IMR-90 (cell line): Measurements from ENCODE around the gene CNBD2. TPM values are rescaled to one million over a fixed set of nuclear protein-coding genes. Genes with fewer than 3 reads are reported as not detected.

Source experiments
- ATAC-seq: fragments of 200-7000 bp; cut with Tn5 transposase; 2 replicates; pipeline ENCODE4 v1.9.1; 2020; ENCODE audit warnings: low read depth, mild to moderate bottlenecking, moderate library complexity
- BruUV-seq: library from RNA; stranded (reverse); fragments of 400-500 nt; replicated peaks from 2 replicates; lab custom pipeline; 2021; lab: Mats Ljungman, UMichigan
- CTCF ChIA-PET: fragments of 300-600 bp; formaldehyde crosslinking; extraction: SDS; loops from one replicate; lab custom pipeline; 2021; ENCODE audit warnings: antibody characterized with exemption; lab: Yijun Ruan, JAX
- POLR2A ChIA-PET: fragments of 300-600 bp; sonication (Branson Sonifier 250); formaldehyde crosslinking; loops from one replicate; lab custom pipeline; 2022; ENCODE audit warnings: antibody characterized with exemption; ENCODE audit not compliant: unreplicated experiment; lab: Charles Lee
- DNase-seq: peaks from one replicate; pipeline ENCODE4 v3.0.0; 2013
- H2AFZ ChIP-seq: replicated peaks from 2 replicates; pipeline ENCODE3; 2013; ENCODE audit warnings: low read length, mild to moderate bottlenecking; ENCODE audit not compliant: poor library complexity
- H2AK5ac ChIP-seq: 2 replicates; pipeline ENCODE4 v1.6.1; 2013; ENCODE audit warnings: low read depth, low read length, inconsistent platforms
- H2AK9ac ChIP-seq: replicated peaks from 2 replicates; pipeline ENCODE3; 2013; ENCODE audit warnings: mild to moderate bottlenecking, low read depth, low read length, moderate library complexity; ENCODE audit not compliant: poor library complexity
- H2BK120ac ChIP-seq: 2 replicates; pipeline ENCODE4 v1.6.1; 2013; ENCODE audit warnings: low read depth, low read length, inconsistent platforms
- H2BK15ac ChIP-seq: 3 replicates; pipeline ENCODE4 v1.6.1; 2013; ENCODE audit warnings: low read depth, low read length, inconsistent platforms
- H2BK20ac ChIP-seq: 2 replicates; pipeline ENCODE4 v1.6.1; 2013; ENCODE audit warnings: low read depth, mild to moderate bottlenecking, inconsistent platforms, low read length, moderate library complexity
- H2BK5ac ChIP-seq: 2 replicates; pipeline ENCODE4 v1.6.1; 2013; ENCODE audit warnings: mild to moderate bottlenecking, low read depth, low read length, inconsistent platforms; ENCODE audit not compliant: poor library complexity, severe bottlenecking
- H3K14ac ChIP-seq: replicated peaks from 2 replicates; pipeline ENCODE4 v1.6.1; 2013; ENCODE audit warnings: low read depth, low read length, inconsistent platforms
- H3K18ac ChIP-seq: 2 replicates; pipeline ENCODE4 v1.6.1; 2013; ENCODE audit warnings: low read depth, low read length, control low read depth
- H3K23ac ChIP-seq: 2 replicates; pipeline ENCODE4 v1.6.1; 2013; ENCODE audit warnings: low read depth, low read length, inconsistent platforms
- H3K27ac ChIP-seq: 2 replicates; pipeline ENCODE4 v1.5.1; 2013; ENCODE audit warnings: mild to moderate bottlenecking, control low read depth, low read length; ENCODE audit not compliant: insufficient read depth
- H3K27me3 ChIP-seq: 2 replicates; pipeline ENCODE4 v1.6.1; 2013; ENCODE audit warnings: low read length; ENCODE audit not compliant: control insufficient read depth, insufficient read depth
- H3K36me3 ChIP-seq: 2 replicates; pipeline ENCODE4 v1.6.1; 2013; ENCODE audit warnings: low read length, mixed read lengths; ENCODE audit not compliant: control insufficient read depth, insufficient read depth
- H3K4ac ChIP-seq: 2 replicates; pipeline ENCODE4 v1.6.1; 2013; ENCODE audit warnings: low read depth, low read length, inconsistent platforms
- H3K4me1 ChIP-seq: 2 replicates; pipeline ENCODE4 v1.6.1; 2013; ENCODE audit warnings: low read length, mixed read lengths; ENCODE audit not compliant: control insufficient read depth, insufficient read depth
- H3K4me2 ChIP-seq: 2 replicates; pipeline ENCODE4 v1.6.1; 2013; ENCODE audit warnings: low read depth, mild to moderate bottlenecking, control low read depth, low read length, moderate library complexity
- H3K4me3 ChIP-seq: 2 replicates; pipeline ENCODE4 v1.5.1; 2013; ENCODE audit warnings: low read depth, mild to moderate bottlenecking, control low read depth, low read length, moderate library complexity; ENCODE audit not compliant: insufficient read depth
- H3K56ac ChIP-seq: 2 replicates; pipeline ENCODE4 v1.6.1; 2013; ENCODE audit warnings: low read length, inconsistent platforms; ENCODE audit not compliant: insufficient read depth; ENCODE audit errors: extremely low read depth
- H3K79me1 ChIP-seq, 2 experiments: 2 replicates each; pipeline ENCODE4 v1.6.1; 2013; ENCODE audit warnings: low read length in 2 of 2, inconsistent platforms in 1 of 2, low read depth in 1 of 2
- H3K9ac ChIP-seq: 2 replicates; pipeline ENCODE4 v1.6.1; 2013; ENCODE audit warnings: low read depth, low read length, control low read depth
- H3K9me1 ChIP-seq: 2 replicates; pipeline ENCODE4 v1.6.1; 2013; ENCODE audit warnings: low read length, inconsistent platforms; ENCODE audit not compliant: insufficient read depth
- H3K9me3 ChIP-seq: 2 replicates; pipeline ENCODE4 v1.6.1; 2013; ENCODE audit warnings: low read length; ENCODE audit not compliant: control insufficient read depth, insufficient read depth
- H4K20me1 ChIP-seq: 2 replicates; pipeline ENCODE4 v1.6.1; 2013; ENCODE audit warnings: low read length, inconsistent platforms; ENCODE audit not compliant: insufficient read depth
- H4K5ac ChIP-seq: 2 replicates; pipeline ENCODE4 v1.6.1; 2013; ENCODE audit warnings: mild to moderate bottlenecking, low read depth, low read length, control low read depth
- H4K8ac ChIP-seq, 2 experiments: 2 replicates each; pipeline ENCODE4 v1.6.1; 2013; ENCODE audit warnings: low read depth in 2 of 2, low read length in 2 of 2, control low read depth in 1 of 2, inconsistent platforms in 1 of 2
- H4K91ac ChIP-seq: 2 replicates; pipeline ENCODE4 v1.6.1; 2013; ENCODE audit warnings: low read depth, low read length, inconsistent platforms; ENCODE audit not compliant: insufficient read depth
- BHLHE40 ChIP-seq: fragments of 150-350 bp; IDR thresholded peaks from 2 replicates; pipeline ENCODE4 v1.6.1; 2016; ENCODE audit warnings: mild to moderate bottlenecking, low read depth, low read length
- CEBPB ChIP-seq: IDR thresholded peaks from 2 replicates; pipeline ENCODE4 v1.6.1; 2012; ENCODE audit warnings: low read depth, low read length, improper control_type of control experiment
- CHD1 ChIP-seq: IDR thresholded peaks from 2 replicates; pipeline ENCODE4 v1.6.1; 2012; ENCODE audit warnings: low read depth, low read length, improper control_type of control experiment
- ELK1 ChIP-seq: fragments of 150-350 bp; IDR thresholded peaks from 2 replicates; pipeline ENCODE4 v1.6.1; 2016; ENCODE audit warnings: low read depth, mild to moderate bottlenecking, low read length, moderate library complexity, borderline replicate concordance
- FOS ChIP-seq: fragments of 150-350 bp; IDR thresholded peaks from 2 replicates; pipeline ENCODE4 v1.6.1; 2016; ENCODE audit warnings: low read depth, low read length
- MAFK ChIP-seq: IDR thresholded peaks from 2 replicates; pipeline ENCODE4 v1.6.1; 2012; ENCODE audit warnings: low read depth, low read length, improper control_type of control experiment
- MAZ ChIP-seq: IDR thresholded peaks from 2 replicates; pipeline ENCODE4 v1.6.1; 2012; ENCODE audit warnings: low read depth, mild to moderate bottlenecking, low read length, improper control_type of control experiment, moderate library complexity, borderline replicate concordance
- MXI1 ChIP-seq: IDR thresholded peaks from 2 replicates; pipeline ENCODE4 v1.6.1; 2012; ENCODE audit warnings: low read depth, mild to moderate bottlenecking, low read length, moderate library complexity, borderline replicate concordance
- NFE2L2 ChIP-seq: fragments of 150-350 bp; IDR thresholded peaks from 2 replicates; pipeline ENCODE4 v1.6.1; 2016; ENCODE audit warnings: low read depth, mild to moderate bottlenecking, low read length
- RAD21 ChIP-seq: IDR thresholded peaks from 2 replicates; pipeline ENCODE4 v1.6.1; 2012; ENCODE audit warnings: low read length, improper control_type of control experiment
- RCOR1 ChIP-seq: IDR thresholded peaks from 2 replicates; pipeline ENCODE4 v1.6.1; 2012; ENCODE audit warnings: mild to moderate bottlenecking, low read length, improper control_type of control experiment; ENCODE audit not compliant: insufficient replicate concordance
- SMC3 ChIP-seq: fragments of 150-350 bp; IDR thresholded peaks from 2 replicates; pipeline ENCODE4 v1.6.1; 2016; ENCODE audit warnings: low read depth, mild to moderate bottlenecking, antibody characterized with exemption, low read length, moderate library complexity
- USF2 ChIP-seq: fragments of 150-350 bp; IDR thresholded peaks from 2 replicates; pipeline ENCODE4 v1.6.1; 2017; ENCODE audit warnings: mild to moderate bottlenecking, antibody characterized with exemption, low read length, low read depth
- WGBS, 2 experiments: methylation state at CpG; one replicate each; pipeline versions ENCODE4 v1.1.5 to v1.1.7; 2013; ENCODE audit warnings: missing lambda C conversion rate in 2 of 2; ENCODE audit not compliant: insufficient read length in 1 of 2; ENCODE audit errors: extremely low coverage in 2 of 2; 5-methylcytosine and 5-hydroxymethylcytosine counted together
- dilution Hi-C: fragments of 300-500 bp; cut with HindIII; formaldehyde crosslinking; loops from one replicate; pipeline ENCODE4 v1.14.3; 2018; ENCODE audit warnings: low sequenced_read_pairs; ENCODE audit not compliant: unreplicated experiment
- in situ Hi-C: fragments of 300-500 bp; cut with MboI; formaldehyde crosslinking; loops from 3 replicates; pipeline ENCODE4 v1.14.3; 2019; ENCODE audit warnings: low sequenced_read_pairs, inconsistent platforms, mixed read lengths
- intact Hi-C: fragments of 100-400 bp; cut with micrococcal nuclease; formaldehyde crosslinking; loops from 2 replicates; pipeline ENCODE4 v1.10.0; 2022
- polyA plus RNA-seq, 3 experiments: library from polyadenylated mRNA; depleted of rRNA; stranded (reverse); fragments of >200 nt; gene quantifications; 2 replicates each; pipeline ENCODE4 v1.2.3, GENCODE V29; 2012; ENCODE audit warnings: low replicate concordance in 1 of 3
- total RNA-seq: library from RNA; depleted of rRNA; stranded (reverse); fragments of >200 nt; gene quantifications from 2 replicates; pipeline ENCODE4 v1.2.3, GENCODE V29; 2012
- TF ChIP-seq, protein P1 (sequence below): conservative IDR thresholded peaks from 2 replicates; pipeline ENCODE4 v1.5.1; 2012; ENCODE audit warnings: mild to moderate bottlenecking, low read depth, low read length, improper control_type of control experiment

CNBD2 gene
- total and polyA plus RNA-seq, 2 of the 4 experiments (the other 2 are of a cell fraction) = 0.90 to 1.7 TPM

- Histone ChIP-seq H3K4me1 (no peaks in the 10 kb centered on the region), H3K36me3 (no peaks in the 10 kb centered on the region), H3K4me3 (no peak overlapping the region), H2AK5ac (no peak overlapping the region), H3K9ac (no peak overlapping the region), H2BK20ac (no peak overlapping the region), H3K27ac (no peak overlapping the region), H4K8ac (no peak overlapping the region), H3K4me2 (no peak overlapping the region), H3K9me1 (no peaks in the 10 kb centered on the region), H4K5ac (no peak overlapping the region), H4K91ac (no peak overlapping the region), H3K23ac (no peak overlapping the region), H2BK5ac (no peak overlapping the region), H4K20me1 (no peaks in the 10 kb centered on the region), H3K14ac (no peak overlapping the region), H3K9me3 (no peaks in the 10 kb centered on the region), H3K18ac (no peak overlapping the region), H2AFZ (no peak overlapping the region), H3K4ac (no peak overlapping the region), H3K56ac (no peak overlapping the region), H2BK15ac (no peak overlapping the region), H2BK120ac (no peak overlapping the region), H2AK9ac (no peak overlapping the region), H3K27me3 (peaks cover 25% of the 10 kb centered on the region), H3K79me1 (no peaks in the 10 kb centered on the region)
- in situ Hi-C loops = loop anchor here (25.0 kb wide), 1 partner anchor 458 kb away; no protein-coding TSS in a partner anchor
- DNase-seq (no peak), ATAC-seq (no peak)
- ChIA-PET POLR2A (no interaction called here), CTCF (interaction anchor here (0.5 kb wide), 1 partner anchor 159 kb away, joined by 5 read pairs; no protein-coding TSS in a partner anchor)
- no TSS peak for BruUV-seq
- TF ChIP-seq RAD21 (no peak), ELK1 (no peak), SMC3 (no peak), NFE2L2 (no peak), BHLHE40 (no peak), CEBPB (no peak), USF2 (no peak), MAZ (no peak), FOS (no peak), CHD1 (no peak), MAFK (no peak), RCOR1 (no peak), MXI1 (no peak)
- TF ChIP-seq, protein P1, sequence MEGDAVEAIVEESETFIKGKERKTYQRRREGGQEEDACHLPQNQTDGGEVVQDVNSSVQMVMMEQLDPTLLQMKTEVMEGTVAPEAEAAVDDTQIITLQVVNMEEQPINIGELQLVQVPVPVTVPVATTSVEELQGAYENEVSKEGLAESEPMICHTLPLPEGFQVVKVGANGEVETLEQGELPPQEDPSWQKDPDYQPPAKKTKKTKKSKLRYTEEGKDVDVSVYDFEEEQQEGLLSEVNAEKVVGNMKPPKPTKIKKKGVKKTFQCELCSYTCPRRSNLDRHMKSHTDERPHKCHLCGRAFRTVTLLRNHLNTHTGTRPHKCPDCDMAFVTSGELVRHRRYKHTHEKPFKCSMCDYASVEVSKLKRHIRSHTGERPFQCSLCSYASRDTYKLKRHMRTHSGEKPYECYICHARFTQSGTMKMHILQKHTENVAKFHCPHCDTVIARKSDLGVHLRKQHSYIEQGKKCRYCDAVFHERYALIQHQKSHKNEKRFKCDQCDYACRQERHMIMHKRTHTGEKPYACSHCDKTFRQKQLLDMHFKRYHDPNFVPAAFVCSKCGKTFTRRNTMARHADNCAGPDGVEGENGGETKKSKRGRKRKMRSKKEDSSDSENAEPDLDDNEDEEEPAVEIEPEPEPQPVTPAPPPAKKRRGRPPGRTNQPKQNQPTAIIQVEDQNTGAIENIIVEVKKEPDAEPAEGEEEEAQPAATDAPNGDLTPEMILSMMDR = no peak
- dilution Hi-C loops = no loop called here
- 35% methylated on average over 4 of the region's 5 CpGs; no CpG with 5 or more reads in 1 of the 2 experiments for WGBS, 2 experiments
- intact Hi-C loops = no loop called here
Measured at GRCh38 chr20:35979544-35979943, 11.2 kb downstream of the CNBD2 start.
